ENCODE results near the gene ATP5F1B. TPM values are rescaled to one million over a fixed set of nuclear protein-coding genes. Genes with fewer than 3 reads are reported as not detected.

ATP5F1B gene
- total and polyA plus RNA-seq, 7 donors, result 414 to 1,730 (median 487) TPM

GRCh38 chr12:56645201-56645716, 525 bp downstream of the ATP5F1B start:
- Histone ChIP-seq H3K36me3 (peaks cover 23 to 45% (median 40%) of the 10 kb centered on the region in 4 donors), H3K4me1 (peaks cover 0 to 43% (median 33%) of the 10 kb centered on the region in 4 donors), H3K9me3 (no peaks in the 10 kb centered on the region), H3K27ac (peak overlapping the region; percentile 88 to 99 (median 96)), H3K4me3 (peak overlapping the region; percentile 57 to 96 (median 94)), H3K27me3 (no peaks in the 10 kb centered on the region)
- no peak for DNase-seq
- intact Hi-C loops (cut with DNase I), result loop anchor here (1.0 to 10.0 kb wide), 3 partner anchors 8 to 360 kb away; partner anchors contain the start of gene ZBTB39
- 0 to 1% methylated on average over 29 of the region's 29 CpGs for WGBS, 2 donors
- TF ChIP-seq CTCF (IDR thresholded peaks at IDR 0.05) (no peak), POLR2AphosphoS5 (IDR thresholded peaks at IDR 0.05) (no peak), EP300 (IDR thresholded peaks at IDR 0.05) (no peak), POLR2A (IDR thresholded peaks at IDR 0.05) (no peak)

- intact Hi-C loops (cut with DNase I), result loop anchor here (1.0 to 10.0 kb wide), 3 partner anchors 7 to 360 kb away; partner anchors contain the start of gene ZBTB39
- Histone ChIP-seq H3K36me3 (peaks cover 28 to 51% (median 46%) of the 10 kb centered on the region in 4 donors), H3K9me3 (no peaks in the 10 kb centered on the region), H3K4me1 (peaks cover 0 to 48% (median 33%) of the 10 kb centered on the region in 4 donors), H3K27me3 (no peaks in the 10 kb centered on the region), H3K27ac (peak overlapping the region; percentile 88 to 99 (median 96)), H3K4me3 (peak overlapping the region; percentile 57 to 96 (median 94))
- DNase-seq, result no peak
- no peak for TF ChIP-seq POLR2AphosphoS5 (IDR thresholded peaks at IDR 0.05)
- no peak for TF ChIP-seq POLR2A (IDR thresholded peaks at IDR 0.05)
- TF ChIP-seq CTCF (IDR thresholded peaks at IDR 0.05), result no peak
- TF ChIP-seq EP300 (IDR thresholded peaks at IDR 0.05), result no peak
- WGBS, 2 donors, result 6 to 44% methylated on average over 4 of the region's 4 CpGs
These were observed 1.1 kb downstream of the ATP5F1B start for GRCh38 chr12:56644654-56645053.

- Histone ChIP-seq H3K36me3 (peaks cover 48 to 74% (median 66%) of the 10 kb centered on the region in 4 donors), H3K27me3 (no peaks in the 10 kb centered on the region), H3K9me3 (no peaks in the 10 kb centered on the region), H3K4me1 (peaks cover 0 to 58% (median 43%) of the 10 kb centered on the region in 4 donors), H3K4me3 (no peak overlapping the region), H3K27ac (no peak overlapping the region)
- WGBS, 2 donors, result 68 to 86% methylated on average over 6 of the region's 6 CpGs
- intact Hi-C loops (cut with DNase I), result loop anchor here (10.0 kb wide), 1 partner anchor 364 kb away; the partner anchor contains the start of gene ZBTB39
- TF ChIP-seq CTCF (IDR thresholded peaks at IDR 0.05) (no peak), POLR2A (IDR thresholded peaks at IDR 0.05) (no peak), EP300 (IDR thresholded peaks at IDR 0.05) (no peak), POLR2AphosphoS5 (IDR thresholded peaks at IDR 0.05) (no peak)
- DNase-seq, result no peak
These were observed 4.6 kb downstream of the ATP5F1B start for GRCh38 chr12:56641219-56641618.

- peaks cover 0 to 52% (median 46%) of the 10 kb centered on the region in 4 donors for H3K4me1 ChIP-seq
- intact Hi-C loops (cut with DNase I), result loop anchor here (1.0 to 5.0 kb wide), 5 partner anchors 8 to 450 kb away; partner anchors contain the start of genes ATP5F1B, NAB2, NACA and RBMS2
- H3K27ac ChIP-seq, result peak overlapping the region; percentile 90 to 98 (median 94)
- no peak overlapping the region for H3K4me3 ChIP-seq
- TF ChIP-seq EP300 (IDR thresholded peaks at IDR 0.05) (no peak), POLR2AphosphoS5 (IDR thresholded peaks at IDR 0.05) (no peak), POLR2A (IDR thresholded peaks at IDR 0.05) (no peak), CTCF (IDR thresholded peaks at IDR 0.05) (no peak)
- no peak for DNase-seq
- WGBS, 2 donors, result 50 to 69% methylated on average over 2 of the region's 2 CpGs
- peaks cover 39 to 53% (median 49%) of the 10 kb centered on the region in 4 donors for H3K36me3 ChIP-seq
- H3K9me3 ChIP-seq, result no peaks in the 10 kb centered on the region
- no peaks in the 10 kb centered on the region for H3K27me3 ChIP-seq
These were observed 8.2 kb downstream of the ATP5F1B start for GRCh38 chr12:56637621-56638020.
